OCI-LY1 (cell line): Measurements from ENCODE around the gene DEPDC5.
"Not testable (repeated sequence)": the region's sequence is repeated elsewhere in the genome, so short reads cannot be mapped to it uniquely, and the experiment has no call there.

Source experiments
- EZH2 ChIP-seq: fragments of 200-600 bp; sonication (generic), shearing (Covaris generic); IDR thresholded peaks from 2 replicates; pipeline ENCODE4 v1.8.0; 2017; ENCODE audit warnings: borderline replicate concordance, mixed run types, mild to moderate bottlenecking, antibody characterized with exemption, low read length, moderate library complexity, mixed read lengths
- TF ChIP-seq, protein P1 (sequence below): fragments of 200-600 bp; sonication (generic), shearing (Covaris generic); IDR thresholded peaks from 2 replicates; pipeline ENCODE4 v1.5.1; 2017; ENCODE audit warnings: mild to moderate bottlenecking, antibody characterized with exemption, low read length, moderate library complexity, mixed read lengths

DNA sequence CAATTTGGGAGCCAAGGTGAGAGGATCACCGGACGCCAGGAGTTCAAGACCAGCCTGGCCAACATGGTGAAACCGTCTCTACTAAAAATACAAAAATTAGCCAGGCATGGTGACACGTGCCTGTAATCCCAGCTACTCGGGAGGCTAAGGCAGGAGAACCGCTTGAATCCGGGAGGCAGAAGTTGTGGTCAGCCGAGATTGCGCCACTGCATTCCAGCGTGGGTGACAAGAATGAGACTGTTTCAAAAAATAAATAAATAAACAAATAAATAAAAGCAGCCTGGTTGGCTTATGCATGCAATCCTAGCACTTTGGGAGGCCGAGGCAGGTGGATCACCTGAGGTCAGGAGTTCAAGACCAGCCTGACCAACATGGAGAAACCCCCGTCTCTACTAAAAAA lies 42.6 kb upstream of the DEPDC5 start:
- TF ChIP-seq, protein P1, sequence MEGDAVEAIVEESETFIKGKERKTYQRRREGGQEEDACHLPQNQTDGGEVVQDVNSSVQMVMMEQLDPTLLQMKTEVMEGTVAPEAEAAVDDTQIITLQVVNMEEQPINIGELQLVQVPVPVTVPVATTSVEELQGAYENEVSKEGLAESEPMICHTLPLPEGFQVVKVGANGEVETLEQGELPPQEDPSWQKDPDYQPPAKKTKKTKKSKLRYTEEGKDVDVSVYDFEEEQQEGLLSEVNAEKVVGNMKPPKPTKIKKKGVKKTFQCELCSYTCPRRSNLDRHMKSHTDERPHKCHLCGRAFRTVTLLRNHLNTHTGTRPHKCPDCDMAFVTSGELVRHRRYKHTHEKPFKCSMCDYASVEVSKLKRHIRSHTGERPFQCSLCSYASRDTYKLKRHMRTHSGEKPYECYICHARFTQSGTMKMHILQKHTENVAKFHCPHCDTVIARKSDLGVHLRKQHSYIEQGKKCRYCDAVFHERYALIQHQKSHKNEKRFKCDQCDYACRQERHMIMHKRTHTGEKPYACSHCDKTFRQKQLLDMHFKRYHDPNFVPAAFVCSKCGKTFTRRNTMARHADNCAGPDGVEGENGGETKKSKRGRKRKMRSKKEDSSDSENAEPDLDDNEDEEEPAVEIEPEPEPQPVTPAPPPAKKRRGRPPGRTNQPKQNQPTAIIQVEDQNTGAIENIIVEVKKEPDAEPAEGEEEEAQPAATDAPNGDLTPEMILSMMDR, result not testable (repeated sequence)
- TF ChIP-seq EZH2, result not testable (repeated sequence)
